ENCODE results near the gene ZBTB45.

GRCh38 chr19:58475714-58476497, 43.7 kb downstream of the ZBTB45 start, which contains the start of gene ZNF446:
- TF ChIP-seq POLR2AphosphoS5 (IDR thresholded peaks at IDR 0.05; ENCODE audit: low read depth, low read length), result peak; percentile 18; the same call in 1 of the 2 replicates
- TF ChIP-seq POLR2A (IDR thresholded peaks at IDR 0.05; ENCODE audit: low read depth, low read length), result peak; percentile 68; the same call in 1 of the 2 replicates

Measured in GM12892 (cell line).